ENCODE results near the gene KCNIP3.

KCNIP3 gene

GRCh38 chr2:95320344-95320712, 23.2 kb downstream of the KCNIP3 start:
- Mint-ChIP-seq H3K27ac (no peak overlapping the region), H3K27me3 (no peaks in the 10 kb centered on the region), H3K36me3 (no peaks in the 10 kb centered on the region), H3K4me1 (no peaks in the 10 kb centered on the region), H3K9me3 (no peaks in the 10 kb centered on the region), H3K4me3 (no peak overlapping the region)
- DNase-seq, result no peak
- CTCF ChIA-PET, result no interaction called here

- no peak overlapping the region for H3K27ac Mint-ChIP-seq
- no peaks in the 10 kb centered on the region for H3K4me1 Mint-ChIP-seq
- no peaks in the 10 kb centered on the region for H3K27me3 Mint-ChIP-seq
- no peak overlapping the region for H3K4me3 Mint-ChIP-seq
- no peaks in the 10 kb centered on the region for H3K36me3 Mint-ChIP-seq
- DNase-seq, result no peak
- peaks cover 8% of the 10 kb centered on the region for H3K9me3 Mint-ChIP-seq
- CTCF ChIA-PET, result interaction anchor here (1.1 kb wide), 2 partner anchors 68 to 228 kb away, joined by 3 read pairs; no protein-coding TSS in a partner anchor
Observed at GRCh38 chr2:95320986-95321767, 24.0 kb downstream of the KCNIP3 start.

- no peak overlapping the region for H3K27ac Mint-ChIP-seq
- H3K36me3 Mint-ChIP-seq, result no peaks in the 10 kb centered on the region
- no peaks in the 10 kb centered on the region for H3K4me1 Mint-ChIP-seq
- no peak for DNase-seq
- H3K9me3 Mint-ChIP-seq, result peaks cover 8% of the 10 kb centered on the region
- no peaks in the 10 kb centered on the region for H3K27me3 Mint-ChIP-seq
- no peak overlapping the region for H3K4me3 Mint-ChIP-seq
- CTCF ChIA-PET, result no interaction called here
Observed at GRCh38 chr2:95323347-95324155, 26.4 kb downstream of the KCNIP3 start.

GRCh38 chr2:95325026-95325425, 27.9 kb downstream of the KCNIP3 start:
- no peaks in the 10 kb centered on the region for H3K36me3 Mint-ChIP-seq
- CTCF ChIA-PET, result no interaction called here
- no peak overlapping the region for H3K27ac Mint-ChIP-seq
- peaks cover 8% of the 10 kb centered on the region for H3K9me3 Mint-ChIP-seq
- H3K27me3 Mint-ChIP-seq, result no peaks in the 10 kb centered on the region
- no peak overlapping the region for H3K4me3 Mint-ChIP-seq
- no peaks in the 10 kb centered on the region for H3K4me1 Mint-ChIP-seq
- DNase-seq, result no peak

- H3K9me3 Mint-ChIP-seq, result peaks cover 8% of the 10 kb centered on the region
- CTCF ChIA-PET, result no interaction called here
- no peaks in the 10 kb centered on the region for H3K36me3 Mint-ChIP-seq
Observed at GRCh38 chr2:95325590-95326432, 28.7 kb downstream of the KCNIP3 start.

GRCh38 chr2:95326433-95327140, 29.4 kb downstream of the KCNIP3 start:
- Mint-ChIP-seq H3K4me1 (no peaks in the 10 kb centered on the region), H3K27me3 (no peaks in the 10 kb centered on the region), H3K9me3 (peaks cover 8% of the 10 kb centered on the region), H3K27ac (no peak overlapping the region), H3K4me3 (no peak overlapping the region), H3K36me3 (no peaks in the 10 kb centered on the region)
- DNase-seq, result no peak
- CTCF ChIA-PET, result no interaction called here

More at GRCh38 chr2:95325590-95326432, 28.7 kb downstream of the KCNIP3 start:
- H3K27me3 Mint-ChIP-seq, result no peaks in the 10 kb centered on the region
- H3K27ac Mint-ChIP-seq, result no peak overlapping the region
- H3K4me1 Mint-ChIP-seq, result no peaks in the 10 kb centered on the region
- H3K4me3 Mint-ChIP-seq, result no peak overlapping the region
- DNase-seq, result no peak

- DNase-seq, result no peak
- Mint-ChIP-seq H3K4me1 (no peaks in the 10 kb centered on the region), H3K36me3 (no peaks in the 10 kb centered on the region), H3K4me3 (no peak overlapping the region), H3K9me3 (peaks cover 8% of the 10 kb centered on the region), H3K27me3 (no peaks in the 10 kb centered on the region), H3K27ac (no peak overlapping the region)
- CTCF ChIA-PET, result interaction anchor here (1.5 to 1.6 kb wide), 2 partner anchors 11 to 18 kb away, joined by 3 to 6 read pairs; no protein-coding TSS in a partner anchor
Observed at GRCh38 chr2:95327861-95328260, 30.7 kb downstream of the KCNIP3 start.

- CTCF ChIA-PET, result interaction anchor here (1.0 to 1.6 kb wide), 3 partner anchors 11 to 17 kb away, joined by 3 to 6 read pairs (median 4); no protein-coding TSS in a partner anchor
- no peak for DNase-seq
- Mint-ChIP-seq H3K4me3 (no peak overlapping the region), H3K27ac (no peak overlapping the region), H3K4me1 (no peaks in the 10 kb centered on the region), H3K36me3 (no peaks in the 10 kb centered on the region), H3K9me3 (peaks cover 8% of the 10 kb centered on the region), H3K27me3 (no peaks in the 10 kb centered on the region)
Observed at GRCh38 chr2:95328358-95329125, 31.4 kb downstream of the KCNIP3 start.

- CTCF ChIA-PET, result interaction anchor here (1.0 kb wide), 1 partner anchor 16 kb away, joined by 4 read pairs; no protein-coding TSS in a partner anchor
- Mint-ChIP-seq H3K4me3 (no peak overlapping the region), H3K27ac (no peak overlapping the region), H3K36me3 (no peaks in the 10 kb centered on the region), H3K27me3 (no peaks in the 10 kb centered on the region), H3K4me1 (no peaks in the 10 kb centered on the region), H3K9me3 (peaks cover 8% of the 10 kb centered on the region)
- DNase-seq, result no peak
Observed at GRCh38 chr2:95329401-95329800, 32.3 kb downstream of the KCNIP3 start.

- CTCF ChIA-PET, result interaction anchor here (1.0 kb wide), 1 partner anchor 15 kb away, joined by 4 read pairs; no protein-coding TSS in a partner anchor
- H3K4me3 Mint-ChIP-seq, result no peak overlapping the region
Observed at GRCh38 chr2:95329891-95330793, 33.0 kb downstream of the KCNIP3 start.

GRCh38 chr2:95330794-95331338, 33.7 kb downstream of the KCNIP3 start:
- H3K27ac Mint-ChIP-seq, result no peak overlapping the region
- CTCF ChIA-PET, result no interaction called here
- DNase-seq, result no peak
- no peak overlapping the region for H3K4me3 Mint-ChIP-seq
- H3K36me3 Mint-ChIP-seq, result no peaks in the 10 kb centered on the region
- no peaks in the 10 kb centered on the region for H3K27me3 Mint-ChIP-seq
- peaks cover 3% of the 10 kb centered on the region for H3K9me3 Mint-ChIP-seq
- no peaks in the 10 kb centered on the region for H3K4me1 Mint-ChIP-seq

More at GRCh38 chr2:95329891-95330793, 33.0 kb downstream of the KCNIP3 start:
- H3K4me1 Mint-ChIP-seq, result no peaks in the 10 kb centered on the region
- peaks cover 8% of the 10 kb centered on the region for H3K9me3 Mint-ChIP-seq
- H3K36me3 Mint-ChIP-seq, result no peaks in the 10 kb centered on the region
- no peaks in the 10 kb centered on the region for H3K27me3 Mint-ChIP-seq
- no peak for DNase-seq
- H3K27ac Mint-ChIP-seq, result no peak overlapping the region

- H3K4me3 Mint-ChIP-seq, result no peak overlapping the region
- H3K4me1 Mint-ChIP-seq, result no peaks in the 10 kb centered on the region
- no peaks in the 10 kb centered on the region for H3K9me3 Mint-ChIP-seq
- no peak for DNase-seq
- H3K27ac Mint-ChIP-seq, result no peak overlapping the region
- CTCF ChIA-PET, result no interaction called here
- H3K36me3 Mint-ChIP-seq, result no peaks in the 10 kb centered on the region
- peaks cover 3% of the 10 kb centered on the region for H3K27me3 Mint-ChIP-seq
Observed at GRCh38 chr2:95331606-95332005, 34.5 kb downstream of the KCNIP3 start.

Measured in activated naive CD4-positive, alpha-beta T cell treated with anti-CD3 and anti-CD28 coated beads, Interleukin-2, amount 10 ng/mL, durations not matched to agents 7 days and 5 days (primary cell).